ENCODE data around the gene JMJD1C. TPM values are rescaled to one million over a fixed set of nuclear protein-coding genes. Genes with fewer than 3 reads are reported as not detected.

JMJD1C gene
- total RNA-seq, 1 donor from 2014 or later: 65.0 TPM

DNA sequence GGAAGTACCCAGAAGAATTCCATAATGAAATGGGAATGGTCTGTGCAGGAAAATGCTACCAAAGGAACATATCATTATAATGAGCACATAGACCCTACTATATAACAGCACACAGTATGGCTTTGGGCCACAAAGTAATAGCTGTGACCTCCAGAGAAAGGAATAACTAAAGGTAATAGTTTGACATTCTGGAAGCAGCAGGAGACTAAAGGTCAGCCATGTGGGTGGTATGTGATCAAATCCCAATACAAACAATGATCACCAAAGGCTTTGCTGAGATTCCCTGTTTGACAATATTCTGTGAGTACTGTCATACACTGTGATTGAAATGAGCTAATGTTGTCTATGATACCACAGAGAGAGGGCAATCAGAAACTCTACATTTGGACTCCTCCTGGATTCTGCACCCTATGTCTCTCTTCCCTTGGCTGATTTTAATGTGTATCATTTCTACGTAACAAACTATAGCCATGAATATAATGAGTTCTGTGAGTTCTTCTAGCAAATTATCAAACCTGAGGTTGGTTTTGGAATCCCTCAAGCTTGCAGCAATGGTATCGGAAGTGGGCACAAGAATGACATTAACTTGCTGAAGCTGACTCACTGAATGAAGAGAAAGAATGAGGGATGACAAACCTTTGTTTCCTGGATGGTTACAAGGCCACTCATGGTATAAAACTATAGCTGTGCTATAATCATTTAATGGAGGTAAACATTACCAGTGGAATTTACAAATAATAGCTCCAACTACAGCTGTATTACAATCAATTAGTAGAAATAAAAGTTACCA, 99.6 kb downstream of the JMJD1C start:
- Histone ChIP-seq H3K4me1 (no peaks in the 10 kb centered on the region), H3K4me3 (no peak overlapping the region), H3K9me3 (no peaks in the 10 kb centered on the region), H3K27me3 (no peaks in the 10 kb centered on the region), H3K36me3 (no peaks in the 10 kb centered on the region), H3K27ac (no peak overlapping the region)
- DNase-seq (ENCODE audit: low spot score in 2 of 2): no peak
- TF ChIP-seq CTCF (IDR thresholded peaks at IDR 0.05): no peak
- intact Hi-C loops (cut with DNase I): loop anchor here (10.0 kb wide), 1 partner anchor 61 kb away; no protein-coding TSS in a partner anchor

- no peak for DNase-seq (ENCODE audit: low spot score in 2 of 2)
Measured at GRCh38 chr10:63364918-63365317, 100.9 kb downstream of the JMJD1C start.

DNA sequence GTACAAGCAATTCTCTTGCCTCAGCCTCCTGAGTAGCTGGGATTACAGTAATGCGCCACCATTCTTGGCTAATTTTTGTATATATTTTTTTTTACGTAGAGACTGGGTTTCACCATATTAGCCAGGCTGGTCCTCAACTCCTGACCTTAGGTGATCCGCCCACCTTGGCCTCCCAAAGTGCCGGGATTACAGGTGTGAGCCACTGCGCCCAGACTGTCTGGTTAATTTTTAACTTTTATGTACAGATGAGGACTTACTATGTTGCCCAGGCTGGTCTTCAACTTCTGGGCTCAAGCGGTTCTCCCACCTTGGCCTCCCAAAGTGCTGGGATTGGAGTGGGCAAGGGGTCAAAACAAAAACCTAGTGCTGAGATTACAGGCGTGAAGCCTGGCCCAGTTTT, 101.8 kb downstream of the JMJD1C start:
- Histone ChIP-seq H3K36me3 (no peaks in the 10 kb centered on the region), H3K9me3 (no peaks in the 10 kb centered on the region), H3K4me1 (peaks cover 0 to 7% of the 10 kb centered on the region in 2 donors), H3K4me3 (no peak overlapping the region), H3K27me3 (no peaks in the 10 kb centered on the region), H3K27ac (no peak overlapping the region)
- intact Hi-C loops (cut with DNase I): loop anchor here (10.0 kb wide), 1 partner anchor 59 kb away; no protein-coding TSS in a partner anchor
- no peak for DNase-seq (ENCODE audit: low spot score in 2 of 2)
- no peak for TF ChIP-seq CTCF (IDR thresholded peaks at IDR 0.05)

More at GRCh38 chr10:63364918-63365317, 100.9 kb downstream of the JMJD1C start:
- peaks cover 0 to 2% of the 10 kb centered on the region in 2 donors for H3K4me1 ChIP-seq
- no peak for TF ChIP-seq CTCF (IDR thresholded peaks at IDR 0.05)
- no peaks in the 10 kb centered on the region for H3K36me3 ChIP-seq
- no peaks in the 10 kb centered on the region for H3K27me3 ChIP-seq
- no peak overlapping the region for H3K4me3 ChIP-seq
- intact Hi-C loops (cut with DNase I): loop anchor here (10.0 kb wide), 1 partner anchor 60 kb away; no protein-coding TSS in a partner anchor
- no peak overlapping the region for H3K27ac ChIP-seq
- H3K9me3 ChIP-seq: no peaks in the 10 kb centered on the region

DNA sequence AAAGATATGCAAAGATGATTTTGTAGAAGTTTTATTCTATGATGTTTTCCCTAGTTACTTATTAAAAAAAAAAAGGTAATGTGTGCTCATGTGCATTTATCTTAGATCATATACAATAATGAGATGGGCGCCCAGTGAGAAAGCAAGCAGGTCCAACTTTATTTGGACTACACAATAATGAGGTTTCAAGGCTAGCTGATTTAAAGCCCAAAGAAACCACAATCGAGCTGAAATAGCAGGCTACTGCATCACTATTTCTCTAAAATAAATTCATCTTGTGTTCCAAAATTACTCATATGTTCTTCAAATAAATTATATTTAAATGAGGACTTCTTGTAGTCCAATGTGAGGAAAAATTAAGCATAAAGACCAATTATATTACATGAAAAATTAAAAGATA, 110.1 kb downstream of the JMJD1C start:
- Histone ChIP-seq H3K36me3 (no peaks in the 10 kb centered on the region), H3K4me3 (no peak overlapping the region), H3K9me3 (no peaks in the 10 kb centered on the region), H3K4me1 (peaks cover 0 to 24% of the 10 kb centered on the region in 2 donors), H3K27me3 (no peaks in the 10 kb centered on the region), H3K27ac (no peak overlapping the region)
- intact Hi-C loops (cut with DNase I): no loop called here
- DNase-seq (ENCODE audit: low spot score in 2 of 2): no peak
- no peak for TF ChIP-seq CTCF (IDR thresholded peaks at IDR 0.05)

GRCh38 chr10:63352976-63353375, 112.8 kb downstream of the JMJD1C start:
- H3K27me3 ChIP-seq: no peaks in the 10 kb centered on the region
- no peak overlapping the region for H3K27ac ChIP-seq
- H3K4me3 ChIP-seq: no peak overlapping the region
- TF ChIP-seq CTCF (IDR thresholded peaks at IDR 0.05): no peak
- DNase-seq (ENCODE audit: low spot score in 2 of 2): no peak
- H3K4me1 ChIP-seq: peaks cover 0 to 8% of the 10 kb centered on the region in 2 donors
- H3K9me3 ChIP-seq: no peaks in the 10 kb centered on the region
- H3K36me3 ChIP-seq: no peaks in the 10 kb centered on the region
- intact Hi-C loops (cut with DNase I): no loop called here

Data from ascending aorta (tissue), 2 donors.